HEK293 (cell line): Measurements from ENCODE around the gene ISCU.

ENCODE experiments used
- KLF9 ChIP-seq: fragments of 450-650 bp; formaldehyde crosslinking; IDR thresholded peaks from 2 replicates; pipeline ENCODE4 v1.5.1; 2016; ENCODE audit warnings: missing biosample characterization, missing genetic modification characterization, low read depth
- SCRT1 ChIP-seq: fragments of 450-650 bp; formaldehyde crosslinking; IDR thresholded peaks from 2 replicates; pipeline ENCODE4 v1.5.1; 2016; ENCODE audit warnings: missing biosample characterization, missing genetic modification characterization, borderline replicate concordance
- SP2 ChIP-seq: fragments of 450-650 bp; formaldehyde crosslinking; IDR thresholded peaks from 2 replicates; pipeline ENCODE4 v1.5.1; 2016; ENCODE audit warnings: missing biosample characterization, missing genetic modification characterization
- YY2 ChIP-seq: fragments of 450-650 bp; formaldehyde crosslinking; IDR thresholded peaks from 2 replicates; pipeline ENCODE4 v1.5.1; 2016; ENCODE audit warnings: missing biosample characterization, missing genetic modification characterization
- ZFP3 ChIP-seq: fragments of 450-650 bp; formaldehyde crosslinking; IDR thresholded peaks from 2 replicates; pipeline ENCODE4 v1.5.1; 2016; ENCODE audit warnings: low read depth, missing biosample characterization, missing genetic modification characterization
- ZIC2 ChIP-seq: fragments of 450-650 bp; formaldehyde crosslinking; IDR thresholded peaks from 2 replicates; pipeline ENCODE4 v1.5.1; 2016; ENCODE audit warnings: missing biosample characterization, missing genetic modification characterization
- ZNF155 ChIP-seq: fragments of 450-650 bp; formaldehyde crosslinking; IDR thresholded peaks from 2 replicates; pipeline ENCODE4 v1.5.1; 2016; ENCODE audit warnings: missing biosample characterization, missing genetic modification characterization
- ZNF184 ChIP-seq: fragments of 450-650 bp; IDR thresholded peaks from 2 replicates; pipeline ENCODE4 v1.5.1; 2018; ENCODE audit warnings: missing biosample characterization, mild to moderate bottlenecking, missing genetic modification characterization
- ZNF223 ChIP-seq: fragments of 450-650 bp; formaldehyde crosslinking; IDR thresholded peaks from 2 replicates; pipeline ENCODE4 v1.5.1; 2016; ENCODE audit warnings: missing biosample characterization, missing genetic modification characterization
- ZNF266 ChIP-seq: fragments of 450-650 bp; formaldehyde crosslinking; IDR thresholded peaks from 2 replicates; pipeline ENCODE4 v1.5.1; 2016; ENCODE audit warnings: missing biosample characterization, missing genetic modification characterization, low read depth
- ZNF302 ChIP-seq: fragments of 450-650 bp; formaldehyde crosslinking; IDR thresholded peaks from 2 replicates; pipeline ENCODE4 v1.5.1; 2016; ENCODE audit warnings: missing biosample characterization, missing genetic modification characterization, low read depth
- ZNF426 ChIP-seq: fragments of 450-650 bp; formaldehyde crosslinking; IDR thresholded peaks from 2 replicates; pipeline ENCODE4 v1.5.1; 2017; ENCODE audit warnings: missing biosample characterization, missing genetic modification characterization, mild to moderate bottlenecking, inconsistent platforms, moderate library complexity
- ZNF529 ChIP-seq: fragments of 450-650 bp; formaldehyde crosslinking; IDR thresholded peaks from 2 replicates; pipeline ENCODE4 v1.5.1; 2017; ENCODE audit warnings: missing genetic modification characterization, missing biosample characterization; ENCODE audit not compliant: insufficient replicate concordance
- ZNF544 ChIP-seq: fragments of 450-650 bp; formaldehyde crosslinking; IDR thresholded peaks from 2 replicates; pipeline ENCODE4 v1.5.0; 2017; ENCODE audit warnings: missing biosample characterization, missing genetic modification characterization
- ZNF660 ChIP-seq: fragments of 450-650 bp; IDR thresholded peaks from 2 replicates; pipeline ENCODE4 v1.5.1; 2018; ENCODE audit warnings: missing biosample characterization, mild to moderate bottlenecking, missing genetic modification characterization
- TF ChIP-seq, protein P1 (sequence below): fragments of 450-650 bp; formaldehyde crosslinking; IDR thresholded peaks from 2 replicates; pipeline ENCODE4 v1.5.1; 2017; ENCODE audit warnings: missing biosample characterization, mild to moderate bottlenecking, missing genetic modification characterization, moderate library complexity
- TF ChIP-seq, protein P2 (sequence below): fragments of 450-650 bp; formaldehyde crosslinking; IDR thresholded peaks from 2 replicates; pipeline ENCODE4 v1.5.1; 2016; ENCODE audit warnings: missing biosample characterization, missing genetic modification characterization
- TF ChIP-seq, protein P3 (sequence below): fragments of 450-650 bp; formaldehyde crosslinking; IDR thresholded peaks from 2 replicates; pipeline ENCODE4 v1.5.1; 2016; ENCODE audit warnings: missing biosample characterization, missing genetic modification characterization
- TF ChIP-seq, protein P4 (sequence below): fragments of 450-650 bp; formaldehyde crosslinking; IDR thresholded peaks from 2 replicates; pipeline ENCODE4 v1.5.1; 2016; ENCODE audit warnings: missing biosample characterization, missing genetic modification characterization
- TF ChIP-seq, protein P5 (sequence below): fragments of 450-650 bp; formaldehyde crosslinking; conservative IDR thresholded peaks from 2 replicates; pipeline ENCODE4 v1.5.1; 2016; ENCODE audit warnings: low read depth, missing biosample characterization, missing genetic modification characterization
- TF ChIP-seq, protein P6 (sequence below): fragments of 450-650 bp; formaldehyde crosslinking; IDR thresholded peaks from 2 replicates; pipeline ENCODE4 v1.5.0; 2017; ENCODE audit warnings: missing biosample characterization, missing genetic modification characterization, borderline replicate concordance
- TF ChIP-seq, protein P7 (sequence below): fragments of 450-650 bp; IDR thresholded peaks from 2 replicates; pipeline ENCODE4 v1.5.1; 2018; ENCODE audit warnings: missing biosample characterization, mild to moderate bottlenecking, missing genetic modification characterization

Gene ISCU

DNA sequence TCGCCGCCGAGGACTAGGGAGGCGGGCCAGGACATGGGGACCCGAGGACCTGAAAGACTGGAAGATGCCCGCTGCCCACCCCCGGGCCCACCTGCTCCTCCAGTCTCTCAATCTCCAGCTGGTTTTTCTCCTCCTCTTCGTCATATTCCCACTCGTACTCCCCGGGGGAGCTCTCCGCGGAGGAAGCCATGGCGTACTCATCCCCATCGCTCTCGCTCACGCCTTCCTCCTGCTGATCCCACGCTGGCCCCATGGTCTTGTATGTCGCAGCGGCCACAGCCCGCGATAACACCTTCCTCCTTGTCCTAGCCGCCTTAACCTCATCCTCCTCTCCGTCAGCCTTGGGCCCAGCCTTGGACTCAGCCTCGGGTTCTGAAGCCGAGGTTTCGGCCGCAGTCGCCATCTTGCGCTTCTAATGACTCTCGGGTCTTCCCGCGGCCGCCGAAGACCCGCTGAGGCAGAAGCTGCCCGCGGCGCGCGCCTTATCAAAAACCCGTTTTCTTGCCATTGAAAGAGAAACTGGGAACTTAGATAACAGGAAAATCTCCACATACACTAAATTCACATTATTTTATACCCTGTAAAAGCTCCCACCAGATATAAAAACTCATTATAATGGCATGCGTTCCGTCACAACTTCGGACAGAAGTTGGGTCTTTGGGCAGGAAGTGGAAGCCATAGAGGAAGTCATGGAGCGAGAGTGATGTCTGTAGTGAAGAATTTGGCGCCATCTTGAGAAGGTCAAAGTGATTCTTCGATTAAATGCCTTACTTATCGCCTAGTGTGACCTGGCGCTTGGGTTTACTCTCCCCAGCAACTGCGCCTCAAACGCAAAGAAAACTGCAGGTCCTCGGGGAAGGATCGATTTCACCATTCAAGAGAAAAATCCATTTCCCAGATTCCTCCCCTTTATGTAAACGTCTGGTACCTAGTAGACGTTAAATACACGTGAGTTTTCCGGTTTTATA, 1.4 kb upstream of the ISCU start, which contains the start of gene SART3 (continued):
- TF ChIP-seq, protein P1, sequence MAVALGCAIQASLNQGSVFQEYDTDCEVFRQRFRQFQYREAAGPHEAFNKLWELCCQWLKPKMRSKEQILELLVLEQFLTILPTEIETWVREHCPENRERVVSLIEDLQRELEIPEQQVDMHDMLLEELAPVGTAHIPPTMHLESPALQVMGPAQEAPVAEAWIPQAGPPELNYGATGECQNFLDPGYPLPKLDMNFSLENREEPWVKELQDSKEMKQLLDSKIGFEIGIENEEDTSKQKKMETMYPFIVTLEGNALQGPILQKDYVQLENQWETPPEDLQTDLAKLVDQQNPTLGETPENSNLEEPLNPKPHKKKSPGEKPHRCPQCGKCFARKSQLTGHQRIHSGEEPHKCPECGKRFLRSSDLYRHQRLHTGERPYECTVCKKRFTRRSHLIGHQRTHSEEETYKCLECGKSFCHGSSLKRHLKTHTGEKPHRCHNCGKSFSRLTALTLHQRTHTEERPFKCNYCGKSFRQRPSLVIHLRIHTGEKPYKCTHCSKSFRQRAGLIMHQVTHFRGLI (tag by site-specific recombination): peak; percentile 32; the same call in 1 of the 2 replicates
- TF ChIP-seq ZNF223 (no peak), ZIC2 (tag by site-specific recombination) (peak; percentile 66; the same call in 1 of the 2 replicates), ZNF266 (tag by site-specific recombination) (no peak), SP2 (tag by site-specific recombination) (peak; percentile 71), ZNF155 (no peak), YY2 (peak; percentile 94), KLF9 (tag by site-specific recombination) (peak; percentile 43; the same call in 1 of the 2 replicates), ZNF529 (tag by site-specific recombination) (no peak), SCRT1 (tag by site-specific recombination) (no peak), ZFP3 (tag by site-specific recombination) (no peak), ZNF302 (no peak), ZNF660 (tag by site-specific recombination) (peak; percentile 85), ZNF544 (tag by site-specific recombination) (no peak), ZNF184 (tag by site-specific recombination) (no peak), ZNF426 (tag by site-specific recombination) (no peak)
- TF ChIP-seq, protein P2, sequence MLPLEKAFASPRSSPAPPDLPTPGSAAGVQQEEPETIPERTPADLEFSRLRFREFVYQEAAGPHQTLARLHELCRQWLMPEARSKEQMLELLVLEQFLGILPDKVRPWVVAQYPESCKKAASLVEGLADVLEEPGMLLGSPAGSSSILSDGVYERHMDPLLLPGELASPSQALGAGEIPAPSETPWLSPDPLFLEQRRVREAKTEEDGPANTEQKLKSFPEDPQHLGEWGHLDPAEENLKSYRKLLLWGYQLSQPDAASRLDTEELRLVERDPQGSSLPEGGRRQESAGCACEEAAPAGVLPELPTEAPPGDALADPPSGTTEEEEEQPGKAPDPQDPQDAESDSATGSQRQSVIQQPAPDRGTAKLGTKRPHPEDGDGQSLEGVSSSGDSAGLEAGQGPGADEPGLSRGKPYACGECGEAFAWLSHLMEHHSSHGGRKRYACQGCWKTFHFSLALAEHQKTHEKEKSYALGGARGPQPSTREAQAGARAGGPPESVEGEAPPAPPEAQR (tag by site-specific recombination): no peak
- TF ChIP-seq, protein P3, sequence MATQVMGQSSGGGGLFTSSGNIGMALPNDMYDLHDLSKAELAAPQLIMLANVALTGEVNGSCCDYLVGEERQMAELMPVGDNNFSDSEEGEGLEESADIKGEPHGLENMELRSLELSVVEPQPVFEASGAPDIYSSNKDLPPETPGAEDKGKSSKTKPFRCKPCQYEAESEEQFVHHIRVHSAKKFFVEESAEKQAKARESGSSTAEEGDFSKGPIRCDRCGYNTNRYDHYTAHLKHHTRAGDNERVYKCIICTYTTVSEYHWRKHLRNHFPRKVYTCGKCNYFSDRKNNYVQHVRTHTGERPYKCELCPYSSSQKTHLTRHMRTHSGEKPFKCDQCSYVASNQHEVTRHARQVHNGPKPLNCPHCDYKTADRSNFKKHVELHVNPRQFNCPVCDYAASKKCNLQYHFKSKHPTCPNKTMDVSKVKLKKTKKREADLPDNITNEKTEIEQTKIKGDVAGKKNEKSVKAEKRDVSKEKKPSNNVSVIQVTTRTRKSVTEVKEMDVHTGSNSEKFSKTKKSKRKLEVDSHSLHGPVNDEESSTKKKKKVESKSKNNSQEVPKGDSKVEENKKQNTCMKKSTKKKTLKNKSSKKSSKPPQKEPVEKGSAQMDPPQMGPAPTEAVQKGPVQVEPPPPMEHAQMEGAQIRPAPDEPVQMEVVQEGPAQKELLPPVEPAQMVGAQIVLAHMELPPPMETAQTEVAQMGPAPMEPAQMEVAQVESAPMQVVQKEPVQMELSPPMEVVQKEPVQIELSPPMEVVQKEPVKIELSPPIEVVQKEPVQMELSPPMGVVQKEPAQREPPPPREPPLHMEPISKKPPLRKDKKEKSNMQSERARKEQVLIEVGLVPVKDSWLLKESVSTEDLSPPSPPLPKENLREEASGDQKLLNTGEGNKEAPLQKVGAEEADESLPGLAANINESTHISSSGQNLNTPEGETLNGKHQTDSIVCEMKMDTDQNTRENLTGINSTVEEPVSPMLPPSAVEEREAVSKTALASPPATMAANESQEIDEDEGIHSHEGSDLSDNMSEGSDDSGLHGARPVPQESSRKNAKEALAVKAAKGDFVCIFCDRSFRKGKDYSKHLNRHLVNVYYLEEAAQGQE: peak; percentile 64
- TF ChIP-seq, protein P4, sequence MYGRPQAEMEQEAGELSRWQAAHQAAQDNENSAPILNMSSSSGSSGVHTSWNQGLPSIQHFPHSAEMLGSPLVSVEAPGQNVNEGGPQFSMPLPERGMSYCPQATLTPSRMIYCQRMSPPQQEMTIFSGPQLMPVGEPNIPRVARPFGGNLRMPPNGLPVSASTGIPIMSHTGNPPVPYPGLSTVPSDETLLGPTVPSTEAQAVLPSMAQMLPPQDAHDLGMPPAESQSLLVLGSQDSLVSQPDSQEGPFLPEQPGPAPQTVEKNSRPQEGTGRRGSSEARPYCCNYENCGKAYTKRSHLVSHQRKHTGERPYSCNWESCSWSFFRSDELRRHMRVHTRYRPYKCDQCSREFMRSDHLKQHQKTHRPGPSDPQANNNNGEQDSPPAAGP (tag by site-specific recombination): no peak
- TF ChIP-seq, protein P5, sequence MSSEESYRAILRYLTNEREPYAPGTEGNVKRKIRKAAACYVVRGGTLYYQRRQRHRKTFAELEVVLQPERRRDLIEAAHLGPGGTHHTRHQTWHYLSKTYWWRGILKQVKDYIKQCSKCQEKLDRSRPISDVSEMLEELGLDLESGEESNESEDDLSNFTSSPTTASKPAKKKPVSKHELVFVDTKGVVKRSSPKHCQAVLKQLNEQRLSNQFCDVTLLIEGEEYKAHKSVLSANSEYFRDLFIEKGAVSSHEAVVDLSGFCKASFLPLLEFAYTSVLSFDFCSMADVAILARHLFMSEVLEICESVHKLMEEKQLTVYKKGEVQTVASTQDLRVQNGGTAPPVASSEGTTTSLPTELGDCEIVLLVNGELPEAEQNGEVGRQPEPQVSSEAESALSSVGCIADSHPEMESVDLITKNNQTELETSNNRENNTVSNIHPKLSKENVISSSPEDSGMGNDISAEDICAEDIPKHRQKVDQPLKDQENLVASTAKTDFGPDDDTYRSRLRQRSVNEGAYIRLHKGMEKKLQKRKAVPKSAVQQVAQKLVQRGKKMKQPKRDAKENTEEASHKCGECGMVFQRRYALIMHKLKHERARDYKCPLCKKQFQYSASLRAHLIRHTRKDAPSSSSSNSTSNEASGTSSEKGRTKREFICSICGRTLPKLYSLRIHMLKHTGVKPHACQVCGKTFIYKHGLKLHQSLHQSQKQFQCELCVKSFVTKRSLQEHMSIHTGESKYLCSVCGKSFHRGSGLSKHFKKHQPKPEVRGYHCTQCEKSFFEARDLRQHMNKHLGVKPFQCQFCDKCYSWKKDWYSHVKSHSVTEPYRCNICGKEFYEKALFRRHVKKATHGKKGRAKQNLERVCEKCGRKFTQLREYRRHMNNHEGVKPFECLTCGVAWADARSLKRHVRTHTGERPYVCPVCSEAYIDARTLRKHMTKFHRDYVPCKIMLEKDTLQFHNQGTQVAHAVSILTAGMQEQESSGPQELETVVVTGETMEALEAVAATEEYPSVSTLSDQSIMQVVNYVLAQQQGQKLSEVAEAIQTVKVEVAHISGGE (tag by site-specific recombination): peak; percentile 78
- TF ChIP-seq, protein P6, sequence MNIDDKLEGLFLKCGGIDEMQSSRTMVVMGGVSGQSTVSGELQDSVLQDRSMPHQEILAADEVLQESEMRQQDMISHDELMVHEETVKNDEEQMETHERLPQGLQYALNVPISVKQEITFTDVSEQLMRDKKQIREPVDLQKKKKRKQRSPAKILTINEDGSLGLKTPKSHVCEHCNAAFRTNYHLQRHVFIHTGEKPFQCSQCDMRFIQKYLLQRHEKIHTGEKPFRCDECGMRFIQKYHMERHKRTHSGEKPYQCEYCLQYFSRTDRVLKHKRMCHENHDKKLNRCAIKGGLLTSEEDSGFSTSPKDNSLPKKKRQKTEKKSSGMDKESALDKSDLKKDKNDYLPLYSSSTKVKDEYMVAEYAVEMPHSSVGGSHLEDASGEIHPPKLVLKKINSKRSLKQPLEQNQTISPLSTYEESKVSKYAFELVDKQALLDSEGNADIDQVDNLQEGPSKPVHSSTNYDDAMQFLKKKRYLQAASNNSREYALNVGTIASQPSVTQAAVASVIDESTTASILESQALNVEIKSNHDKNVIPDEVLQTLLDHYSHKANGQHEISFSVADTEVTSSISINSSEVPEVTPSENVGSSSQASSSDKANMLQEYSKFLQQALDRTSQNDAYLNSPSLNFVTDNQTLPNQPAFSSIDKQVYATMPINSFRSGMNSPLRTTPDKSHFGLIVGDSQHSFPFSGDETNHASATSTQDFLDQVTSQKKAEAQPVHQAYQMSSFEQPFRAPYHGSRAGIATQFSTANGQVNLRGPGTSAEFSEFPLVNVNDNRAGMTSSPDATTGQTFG: no peak
- TF ChIP-seq, protein P7, sequence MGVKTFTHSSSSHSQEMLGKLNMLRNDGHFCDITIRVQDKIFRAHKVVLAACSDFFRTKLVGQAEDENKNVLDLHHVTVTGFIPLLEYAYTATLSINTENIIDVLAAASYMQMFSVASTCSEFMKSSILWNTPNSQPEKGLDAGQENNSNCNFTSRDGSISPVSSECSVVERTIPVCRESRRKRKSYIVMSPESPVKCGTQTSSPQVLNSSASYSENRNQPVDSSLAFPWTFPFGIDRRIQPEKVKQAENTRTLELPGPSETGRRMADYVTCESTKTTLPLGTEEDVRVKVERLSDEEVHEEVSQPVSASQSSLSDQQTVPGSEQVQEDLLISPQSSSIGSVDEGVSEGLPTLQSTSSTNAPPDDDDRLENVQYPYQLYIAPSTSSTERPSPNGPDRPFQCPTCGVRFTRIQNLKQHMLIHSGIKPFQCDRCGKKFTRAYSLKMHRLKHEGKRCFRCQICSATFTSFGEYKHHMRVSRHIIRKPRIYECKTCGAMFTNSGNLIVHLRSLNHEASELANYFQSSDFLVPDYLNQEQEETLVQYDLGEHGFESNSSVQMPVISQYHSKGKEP (tag by site-specific recombination): no peak; the same call in 1 of the 2 replicates
